Subcutaneous adipose tissue (tissue), 4 donors: ENCODE data around the gene ARNT2. TPM values are rescaled to one million over a fixed set of nuclear protein-coding genes. Genes with fewer than 3 reads are reported as not detected.

Experiments used
- CTCF ChIP-seq: fragments of 450-650 bp; IDR thresholded peaks from one replicate; pipeline ENCODE4 v1.5.1; 2016; ENCODE audit warnings: low read depth, mild to moderate bottlenecking, control low read depth, antibody characterized with exemption, moderate library complexity
- total RNA-seq, 4 donors: library from RNA; depleted of rRNA; stranded (reverse); fragments of >200 nt; gene quantifications; one replicate each; pipeline ENCODE4 v1.1.0, GENCODE V29; 2016

Gene ARNT2
- total RNA-seq, 4 donors from 2014 or later: 0.16 to 4.3 (median 2.3) TPM

GRCh38 chr15:80559761-80560160, 155.6 kb downstream of the ARNT2 start:
- TF ChIP-seq CTCF: no peak

- no peak for TF ChIP-seq CTCF
These were observed 156.6 kb downstream of the ARNT2 start for GRCh38 chr15:80560601-80561400.

DNA sequence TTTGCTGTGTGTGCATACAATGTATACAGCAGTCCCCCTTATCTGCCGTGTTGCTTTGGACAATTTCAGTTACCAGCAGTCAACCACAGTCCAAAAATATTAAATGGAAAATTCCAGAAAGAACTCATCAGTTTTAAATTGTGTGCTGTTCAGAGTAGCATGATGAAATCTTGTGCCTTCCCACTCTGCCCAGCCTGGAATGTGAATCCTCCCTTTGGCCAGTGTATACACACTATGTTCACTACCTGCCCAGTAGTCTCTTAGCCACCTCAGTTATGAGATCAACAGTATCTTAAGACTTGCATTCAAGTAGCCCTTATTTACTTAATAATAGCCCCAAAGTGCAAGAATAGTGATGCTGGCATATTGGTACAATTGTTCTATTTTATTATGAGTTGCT, 157.3 kb downstream of the ARNT2 start:
- no peak for TF ChIP-seq CTCF

DNA sequence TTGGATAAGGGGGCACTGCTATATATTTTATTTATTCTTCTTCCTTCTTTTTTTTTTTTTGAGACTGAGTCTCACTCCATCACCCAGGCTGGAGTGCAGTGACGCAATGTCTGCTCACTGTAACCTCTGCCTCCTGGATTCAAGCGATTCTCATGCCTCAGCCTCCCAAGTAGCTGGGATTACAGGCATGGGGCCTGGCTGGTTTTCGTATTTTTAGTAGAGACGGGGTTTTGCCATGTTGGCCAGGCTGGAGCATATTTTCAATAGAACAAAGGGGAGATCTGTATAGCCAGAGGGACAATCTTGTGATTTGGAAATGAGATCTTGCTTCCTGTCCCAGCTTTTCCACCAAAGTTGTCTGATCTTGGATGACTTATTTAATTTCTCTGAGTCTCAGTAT, 157.9 kb downstream of the ARNT2 start:
- TF ChIP-seq CTCF: no peak

- no peak for TF ChIP-seq CTCF
These were observed 158.7 kb downstream of the ARNT2 start for GRCh38 chr15:80562846-80563245.

DNA sequence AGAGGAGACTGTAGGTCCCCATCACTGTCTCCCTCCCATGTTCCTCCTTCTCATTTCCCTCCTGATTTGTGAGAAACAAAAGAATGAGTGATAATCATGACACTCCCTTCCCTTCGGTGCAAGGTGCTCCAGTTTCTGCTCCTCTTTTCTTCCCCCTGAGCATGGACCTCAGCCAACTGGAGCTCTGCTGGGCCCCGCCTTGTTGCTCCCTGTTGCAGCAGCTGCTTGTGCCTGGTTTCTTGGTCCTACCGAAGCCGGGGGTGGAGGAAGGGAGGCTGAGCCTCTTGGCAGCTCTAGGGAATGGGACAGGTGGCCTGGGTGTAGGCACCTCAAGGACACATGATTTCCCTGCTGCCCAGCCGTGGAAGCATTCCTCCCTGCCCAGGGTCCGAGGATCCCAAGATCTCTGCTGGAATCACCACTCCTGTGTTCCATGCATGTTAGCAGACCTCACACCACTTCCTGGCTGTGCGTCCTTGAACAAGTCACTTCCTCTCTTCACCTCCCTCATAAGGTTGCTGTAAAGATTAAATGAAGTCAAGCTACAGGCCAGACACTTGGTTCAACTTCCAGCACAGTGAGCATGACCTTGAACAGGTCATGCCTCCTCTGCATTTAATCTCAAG, 159.3 kb downstream of the ARNT2 start:
- no peak for TF ChIP-seq CTCF

- no peak for TF ChIP-seq CTCF
These were observed 159.9 kb downstream of the ARNT2 start for GRCh38 chr15:80564056-80564455.
